GM18909 (cell line): ENCODE data around the gene NEK10.

Experiments used
- ATAC-seq: cut with Tn5 transposase; IDR thresholded peaks from one replicate; pipeline ENCODE4 v1.9.1; 2021; ENCODE audit warnings: mild to moderate bottlenecking; ENCODE audit not compliant: unreplicated experiment, poor library complexity

Gene NEK10

GRCh38 chr3:27080258-27080525, 289.0 kb downstream of the NEK10 start:
- no peak for ATAC-seq

GRCh38 chr3:27079427-27080257, 289.5 kb downstream of the NEK10 start:
- no peak for ATAC-seq

- no peak for ATAC-seq
Observed at GRCh38 chr3:27078246-27078913, 290.8 kb downstream of the NEK10 start.

GRCh38 chr3:27076815-27077630, 292.2 kb downstream of the NEK10 start:
- ATAC-seq: no peak

GRCh38 chr3:27074914-27075313, 294.3 kb downstream of the NEK10 start:
- ATAC-seq: no peak

GRCh38 chr3:27073912-27074311, 295.3 kb downstream of the NEK10 start:
- ATAC-seq: no peak

- no peak for ATAC-seq
Observed at GRCh38 chr3:27072810-27073651, 296.2 kb downstream of the NEK10 start.

- ATAC-seq: no peak
Observed at GRCh38 chr3:27060336-27060735, 308.8 kb downstream of the NEK10 start.
